NCI-H146 treated with DMSO at 0.1 percent for 48 hours (cell line): ENCODE measurements around the gene MRPL40.
A peak's percentile ranks its signal among the peaks of the same experiment; 100 is the strongest.

Source experiments
- DNase-seq: peaks from one replicate; lab custom pipeline; 2025; ENCODE audit not compliant: unreplicated experiment; lab: John Stamatoyannopoulos, UW

Gene MRPL40

DNA sequence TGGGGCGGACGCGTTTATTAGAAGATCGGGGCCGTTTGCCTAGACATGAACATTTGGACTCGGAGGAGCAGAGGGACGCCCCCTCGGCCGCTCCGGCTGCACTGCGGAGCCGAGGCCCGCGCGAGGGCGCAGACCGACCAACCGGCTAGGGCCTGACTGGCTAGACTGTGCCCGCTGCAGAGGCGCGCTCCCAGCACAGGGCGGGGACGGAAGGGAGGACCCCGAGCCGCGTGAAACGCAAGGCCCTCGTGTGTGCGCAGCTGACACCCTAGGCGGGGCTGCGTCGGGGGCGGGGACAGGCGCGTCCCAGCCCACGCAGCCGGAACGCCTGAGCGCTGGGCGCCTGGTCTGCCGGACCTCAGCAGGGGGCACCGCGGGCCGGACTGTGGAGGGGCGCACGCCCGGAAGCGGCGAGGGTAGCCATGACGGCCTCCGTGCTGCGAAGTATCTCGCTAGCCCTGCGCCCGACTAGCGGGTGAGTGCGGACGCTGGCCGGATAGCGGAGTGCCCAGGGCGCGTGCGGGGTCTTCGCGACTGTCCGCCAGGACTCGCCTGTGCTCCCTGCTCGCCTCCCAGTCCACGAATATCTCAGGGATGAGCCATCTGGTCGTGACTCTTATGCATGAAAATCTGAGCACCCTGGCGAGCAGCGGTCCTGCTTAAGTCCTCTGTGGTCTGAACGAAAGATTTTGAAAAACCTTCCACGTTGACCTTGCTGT is at the start of gene MRPL40:
MRPL40 (plus strand) TSS at position 413 of the 719 bp plus-strand sequence; CDS start at position 423, 10 bp downstream.
- DNase-seq: peak; percentile 42

DNA sequence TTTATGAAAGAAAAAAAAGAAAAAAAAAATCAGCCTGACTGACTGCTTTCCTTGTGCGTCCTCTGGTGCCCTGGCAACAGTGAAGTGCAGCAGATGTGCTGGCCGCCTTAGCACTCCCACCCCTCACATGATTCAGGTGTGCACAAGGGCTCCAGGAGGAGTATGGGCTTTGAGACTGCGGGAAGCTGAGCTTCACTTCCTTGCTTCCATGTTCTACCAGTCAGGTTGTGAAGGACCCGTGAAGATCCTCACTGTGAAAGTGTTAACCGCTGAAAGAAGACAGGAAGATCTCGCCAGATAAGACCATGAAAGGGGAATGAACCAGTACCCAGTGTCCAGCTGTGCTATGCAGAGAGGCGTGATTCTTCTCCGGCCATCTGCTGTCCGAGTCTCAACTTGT is 49.1 kb upstream of the MRPL40 start:
- no peak for DNase-seq

DNA sequence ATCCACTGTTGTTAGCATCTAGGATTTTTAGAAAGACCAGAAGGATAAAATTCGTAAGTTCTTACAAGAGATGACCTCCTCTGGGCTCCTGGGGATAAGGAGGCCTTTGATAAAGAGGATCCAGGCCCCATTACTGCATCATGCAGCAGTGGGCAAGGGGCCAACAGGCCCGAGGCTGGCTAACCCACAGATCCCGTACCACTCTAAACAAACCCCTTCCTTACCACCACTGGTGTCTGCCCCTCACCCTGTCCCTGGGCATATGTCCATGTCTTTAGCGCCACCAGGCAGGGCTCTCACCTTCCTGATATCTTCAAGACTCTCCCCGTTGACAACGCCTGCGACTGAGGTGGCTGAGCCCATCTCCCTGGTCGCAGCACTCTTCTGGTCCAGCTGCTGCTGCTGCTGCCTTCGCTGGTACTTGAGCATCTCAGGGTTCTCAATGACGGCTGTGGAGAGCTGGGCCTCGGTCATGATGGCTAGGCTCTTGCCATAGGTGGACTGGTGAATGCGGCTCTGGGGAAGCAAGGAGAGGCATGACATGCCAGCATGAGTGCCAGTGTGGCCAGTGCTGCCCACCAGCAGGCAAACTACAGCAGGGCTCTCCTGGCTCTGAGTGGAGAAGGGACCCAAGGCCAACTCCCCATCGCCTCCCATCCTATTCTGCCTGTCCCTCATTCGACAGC is 47.0 kb upstream of the MRPL40 start:
- DNase-seq: no peak

DNA sequence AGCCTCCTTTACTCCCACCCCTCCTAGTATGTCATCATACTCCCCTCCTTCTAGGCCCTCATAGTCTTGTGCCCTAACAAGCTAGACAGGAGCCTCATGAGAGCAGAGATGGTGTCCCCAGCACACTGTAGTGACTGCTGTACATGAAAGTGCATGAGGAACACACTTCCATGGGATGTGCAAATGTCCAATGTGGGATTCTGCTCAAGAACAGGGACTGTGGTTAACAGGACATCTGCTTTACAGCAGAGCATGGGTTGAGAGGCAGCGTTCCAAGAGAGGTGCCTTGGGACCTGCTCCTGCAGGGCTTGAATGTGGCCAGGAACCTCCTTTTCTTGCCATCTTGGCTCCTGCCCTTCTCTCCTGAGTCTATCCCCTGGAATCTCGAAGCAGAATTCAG is 46.1 kb upstream of the MRPL40 start:
- no peak for DNase-seq

DNA sequence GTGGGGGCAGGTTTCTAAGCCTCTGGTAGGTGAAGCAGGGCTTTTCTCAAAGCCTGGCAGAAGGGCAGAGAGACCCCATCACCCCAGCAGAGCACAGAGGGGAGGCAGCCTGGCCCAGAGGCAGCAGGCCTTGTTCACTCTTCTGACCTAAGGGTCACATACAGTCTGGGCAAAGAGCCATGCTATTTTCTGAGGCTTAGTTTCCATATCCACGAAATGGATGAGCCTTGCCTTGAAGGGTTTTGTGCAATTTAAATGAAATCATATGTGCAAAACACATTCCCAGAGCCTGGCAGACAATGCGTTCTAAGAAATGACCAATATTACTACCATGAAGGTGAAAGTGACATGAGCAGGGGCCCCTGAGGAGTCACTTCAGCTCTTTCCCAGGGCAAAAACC is 45.3 kb upstream of the MRPL40 start:
- DNase-seq: no peak

DNA sequence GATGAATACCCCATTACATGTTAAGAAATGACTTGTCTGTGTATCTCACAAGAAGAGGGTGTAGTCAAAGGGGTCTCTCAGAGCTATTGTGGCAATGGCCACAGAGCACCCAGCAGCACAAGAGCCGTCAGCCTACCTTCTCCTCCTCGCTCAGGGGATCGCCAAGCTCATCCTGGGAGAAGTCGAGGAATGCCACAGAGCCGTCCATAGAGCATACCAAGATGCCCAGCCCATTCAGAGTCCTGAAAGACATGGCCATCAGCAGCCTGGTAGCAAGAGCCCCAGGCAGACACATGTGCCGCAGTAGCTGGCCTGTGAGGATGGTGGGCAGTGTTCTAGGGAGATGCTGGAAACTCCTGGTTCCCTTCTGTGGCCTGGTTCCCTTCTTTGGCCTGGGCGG is 44.8 kb upstream of the MRPL40 start:
- DNase-seq: no peak

DNA sequence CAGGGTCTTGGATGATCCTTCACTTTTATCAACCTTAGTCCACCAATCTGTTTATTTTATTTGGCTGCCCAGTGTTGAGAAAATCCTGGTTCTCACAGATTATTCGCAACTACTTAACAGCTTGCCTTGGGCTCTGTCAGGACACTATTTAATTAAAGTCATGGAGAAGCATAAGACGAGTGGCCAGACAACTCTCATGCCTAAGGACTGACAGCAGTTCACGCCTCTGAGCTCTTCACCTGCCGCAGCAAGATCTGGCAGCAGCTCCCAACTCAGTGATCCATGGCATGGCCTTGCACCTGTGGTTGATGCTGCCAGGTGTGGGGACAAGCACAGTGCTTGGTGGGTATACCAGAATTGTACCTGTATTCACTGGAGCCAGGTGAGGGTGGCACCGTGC is 38.6 kb upstream of the MRPL40 start:
- DNase-seq: no peak

DNA sequence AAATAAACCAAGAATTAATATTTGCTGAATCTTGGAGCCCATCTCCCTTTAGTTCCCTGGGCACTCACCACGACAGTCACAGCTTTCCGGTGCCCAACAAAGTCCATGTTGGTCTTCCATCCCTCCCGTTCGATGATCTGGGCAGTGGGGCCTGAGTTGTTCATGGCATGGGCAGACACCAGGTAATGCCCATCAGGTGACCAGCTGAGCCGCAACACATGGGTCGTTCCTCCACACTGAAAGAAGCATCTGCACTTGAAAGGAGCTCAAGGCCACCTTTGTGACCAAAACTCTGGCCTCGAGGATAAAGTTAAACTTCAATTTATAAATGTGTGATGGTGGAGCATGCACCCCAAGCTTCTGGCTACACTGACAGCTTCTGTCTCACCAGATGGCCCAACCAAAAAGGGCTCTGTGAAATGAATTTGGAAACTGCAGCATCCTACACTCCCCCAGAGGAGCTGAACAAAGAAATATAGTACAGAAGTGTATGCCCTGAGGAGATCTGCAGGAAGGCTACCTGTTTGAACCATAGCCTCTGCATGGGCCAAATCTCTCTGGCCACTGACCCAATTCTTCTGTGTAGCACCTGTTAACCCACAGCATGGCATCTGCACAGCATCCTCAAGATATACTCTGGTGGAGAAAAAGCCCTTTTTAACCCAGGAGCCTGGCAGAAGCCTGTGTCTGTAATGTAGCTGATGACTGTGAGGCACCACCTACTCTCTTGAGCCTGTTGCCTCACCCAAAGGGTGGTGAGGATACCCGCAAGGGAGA is 37.9 kb upstream of the MRPL40 start:
- DNase-seq: no peak

DNA sequence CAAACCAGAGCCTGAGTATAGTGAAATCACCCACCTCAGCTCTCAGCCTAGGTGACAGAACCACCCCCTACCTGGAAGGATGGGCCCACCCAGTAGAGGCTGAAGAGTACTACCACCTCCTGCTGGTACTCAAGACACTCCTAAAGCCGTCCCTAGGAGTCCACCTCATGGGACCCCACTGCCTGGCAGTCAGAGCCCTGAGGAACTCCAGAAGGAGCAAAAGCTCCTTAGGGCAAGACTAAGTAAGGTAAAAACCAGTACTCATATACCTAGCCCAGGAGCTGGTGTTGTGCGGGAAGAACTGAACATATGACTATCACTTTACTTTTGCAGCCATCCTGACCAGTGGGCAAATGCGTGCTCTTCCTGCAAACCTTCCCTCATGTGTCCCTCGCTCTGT is 37.1 kb upstream of the MRPL40 start:
- no peak for DNase-seq

DNA sequence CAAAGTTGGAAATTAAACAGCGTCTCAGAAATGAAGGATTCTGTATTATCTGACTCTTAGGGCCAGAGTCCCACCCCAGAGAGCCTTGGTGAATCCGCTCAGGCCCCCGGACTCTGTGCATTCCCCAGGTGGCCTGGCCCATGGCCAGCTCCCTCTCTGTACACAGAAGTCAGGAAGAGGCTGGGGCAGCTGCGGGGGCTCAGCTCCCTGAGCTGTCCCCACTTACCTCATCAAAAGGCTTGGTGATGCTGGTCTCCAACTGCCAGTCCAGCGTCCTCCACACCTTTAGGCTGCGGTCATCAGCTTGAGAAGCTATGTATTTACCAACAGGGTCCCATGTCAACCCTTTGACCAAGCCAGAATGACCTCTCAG is 35.8 kb upstream of the MRPL40 start:
- no peak for DNase-seq

DNA sequence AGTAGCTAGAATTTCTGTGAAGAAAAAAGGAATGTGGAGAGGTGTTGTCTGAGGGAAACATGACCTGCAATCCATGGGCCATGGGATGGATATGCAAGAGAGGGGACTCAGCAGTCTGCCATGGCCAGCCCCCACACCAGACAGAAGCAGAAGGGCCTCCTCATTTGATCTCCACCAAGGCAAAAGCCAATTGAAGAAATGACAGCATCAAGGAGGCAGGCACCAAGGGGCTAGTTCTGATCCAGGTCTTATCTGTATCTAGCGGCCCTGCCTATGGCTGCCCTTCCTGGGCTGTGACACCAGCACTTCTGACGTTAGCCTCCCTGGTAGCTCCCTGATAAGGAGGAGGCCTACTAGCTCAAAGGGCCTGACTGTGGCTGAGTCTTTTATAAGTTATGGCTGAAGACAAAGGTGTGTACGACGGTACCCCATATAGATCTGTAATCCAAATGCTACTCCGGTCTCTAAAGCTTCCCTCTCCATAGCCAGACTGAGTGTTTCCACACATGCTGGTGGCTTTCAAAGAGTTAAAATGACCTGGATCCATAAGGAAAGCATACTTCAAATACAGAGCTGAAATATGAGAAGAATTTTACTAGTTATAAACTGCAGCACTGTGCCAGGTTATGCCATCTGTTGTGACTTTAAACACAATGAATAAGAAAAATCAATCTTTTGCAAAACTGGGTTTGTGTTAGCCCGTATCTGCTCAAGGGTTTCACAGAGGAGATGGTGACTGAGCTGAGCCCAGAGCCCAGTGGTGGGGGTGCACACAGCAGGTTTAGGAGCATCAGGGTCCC is 35.2 kb upstream of the MRPL40 start:
- DNase-seq: no peak

DNA sequence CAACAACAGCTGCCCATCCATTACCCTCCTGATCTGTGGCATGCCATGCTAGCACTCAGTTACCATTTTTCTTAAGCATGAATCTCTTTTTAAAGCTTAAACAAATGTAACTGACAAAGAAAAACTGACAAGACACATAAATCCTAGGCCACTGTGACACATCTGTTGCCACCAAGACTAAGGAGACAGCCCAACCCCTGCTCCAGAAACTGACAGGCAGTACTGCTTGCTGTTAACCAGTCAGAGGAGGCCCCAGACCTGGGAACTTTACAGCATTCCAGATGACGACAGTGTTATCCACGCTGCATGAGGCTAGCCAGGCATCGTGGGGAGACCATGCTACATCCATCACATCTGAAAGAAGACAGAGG is 34.6 kb upstream of the MRPL40 start:
- DNase-seq: no peak

DNA sequence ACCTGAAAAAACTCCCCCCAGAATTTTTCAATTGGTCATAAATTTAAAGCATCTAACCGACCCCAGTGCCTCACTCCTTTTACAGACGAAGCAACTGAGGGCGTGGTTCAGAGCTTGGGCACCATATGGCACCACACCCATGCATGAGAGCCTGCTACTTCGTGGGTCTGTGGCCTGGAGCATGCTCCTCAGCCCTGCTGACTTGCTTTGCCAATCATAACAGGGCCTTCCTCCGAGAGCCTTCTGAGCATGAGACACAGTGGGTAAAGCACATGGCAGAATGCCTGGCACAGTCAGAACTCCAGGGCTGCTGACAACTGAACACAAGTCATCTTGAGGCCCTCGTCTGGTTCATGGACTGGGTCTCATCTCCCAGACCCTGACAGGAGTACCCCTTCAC is 34.1 kb upstream of the MRPL40 start:
- DNase-seq: no peak

DNA sequence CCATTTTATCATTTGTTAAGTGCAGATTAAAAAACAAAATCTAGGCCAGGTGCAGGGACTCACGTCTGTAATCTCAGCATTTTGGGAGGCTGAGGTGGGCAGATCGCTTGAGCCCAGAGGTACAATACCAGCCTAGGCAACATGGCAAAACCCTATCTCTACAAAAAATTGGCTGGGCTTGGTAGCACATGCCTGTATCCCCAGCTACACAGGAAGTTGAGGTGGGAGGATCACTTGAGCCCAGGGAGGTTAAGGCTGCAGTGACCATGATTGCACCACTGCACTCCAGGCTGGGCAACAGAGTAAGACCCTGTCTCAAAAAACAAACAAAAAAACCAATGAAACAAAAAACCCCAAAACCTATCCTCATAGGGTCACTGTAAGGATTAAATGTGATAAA is 33.7 kb upstream of the MRPL40 start:
- no peak for DNase-seq

DNA sequence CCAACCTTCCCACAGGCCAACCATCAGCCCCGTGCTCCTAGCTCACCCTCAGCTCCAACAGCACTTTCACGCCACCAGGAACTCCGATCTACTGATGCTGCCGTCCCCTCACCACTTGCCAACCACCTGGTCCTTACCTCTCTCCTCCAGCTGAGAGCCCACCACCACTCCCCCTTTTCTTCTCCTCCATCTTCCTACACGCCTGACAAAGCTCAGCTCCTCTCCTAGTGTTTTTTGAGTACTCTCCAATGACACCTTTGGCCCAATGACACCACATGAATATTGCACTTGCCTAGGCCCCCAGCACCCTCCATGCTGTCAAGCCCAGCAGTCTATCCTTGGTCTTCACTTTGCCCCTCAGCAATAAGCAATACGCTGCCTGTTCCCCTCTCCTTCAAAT is 31.5 kb upstream of the MRPL40 start:
- DNase-seq: no peak

DNA sequence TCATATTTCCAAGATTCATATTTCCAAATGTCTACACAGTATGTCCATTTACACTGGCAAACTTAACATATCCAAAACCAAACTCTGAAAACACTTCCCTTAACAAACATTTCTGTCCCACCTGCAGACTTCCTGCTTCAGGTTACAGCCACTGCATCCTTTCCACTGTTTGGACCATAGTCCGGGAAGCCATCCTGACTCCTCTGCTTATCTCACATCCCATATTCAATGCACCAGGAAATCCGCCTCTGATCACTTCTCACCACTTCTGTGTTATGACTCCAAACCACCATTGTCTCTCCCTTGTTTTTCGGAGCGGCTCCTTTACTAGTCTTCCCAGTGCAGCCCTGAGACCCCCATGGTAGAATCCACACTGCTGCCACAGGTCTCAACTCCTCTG is 30.9 kb upstream of the MRPL40 start:
- no peak for DNase-seq

DNA sequence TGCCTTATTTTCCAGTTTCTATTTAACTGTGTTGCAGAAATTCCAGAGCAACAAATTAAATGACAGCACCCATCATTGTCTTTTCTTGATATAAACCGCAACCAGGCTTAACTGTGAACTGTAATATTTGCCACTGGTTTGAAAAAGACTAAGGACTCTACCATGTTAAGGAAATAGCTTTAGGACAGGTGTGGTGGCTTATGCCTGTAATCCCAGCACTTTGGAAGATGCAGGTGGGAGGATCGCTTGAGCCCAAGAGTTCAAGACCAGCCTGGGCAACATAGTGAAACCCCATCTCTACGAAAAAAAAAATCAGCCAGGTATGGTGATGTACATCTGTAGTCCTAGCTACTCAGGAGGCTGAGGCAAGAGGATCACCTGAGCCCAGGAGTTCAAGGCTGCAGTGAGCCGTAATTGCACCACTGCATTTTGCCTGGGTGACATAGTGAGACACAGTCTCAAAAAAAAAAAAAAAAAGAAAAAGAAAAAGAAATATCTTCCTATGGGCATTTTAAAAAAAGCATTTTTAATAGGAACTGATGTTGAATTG is 29.6 kb upstream of the MRPL40 start:
- no peak for DNase-seq

DNA sequence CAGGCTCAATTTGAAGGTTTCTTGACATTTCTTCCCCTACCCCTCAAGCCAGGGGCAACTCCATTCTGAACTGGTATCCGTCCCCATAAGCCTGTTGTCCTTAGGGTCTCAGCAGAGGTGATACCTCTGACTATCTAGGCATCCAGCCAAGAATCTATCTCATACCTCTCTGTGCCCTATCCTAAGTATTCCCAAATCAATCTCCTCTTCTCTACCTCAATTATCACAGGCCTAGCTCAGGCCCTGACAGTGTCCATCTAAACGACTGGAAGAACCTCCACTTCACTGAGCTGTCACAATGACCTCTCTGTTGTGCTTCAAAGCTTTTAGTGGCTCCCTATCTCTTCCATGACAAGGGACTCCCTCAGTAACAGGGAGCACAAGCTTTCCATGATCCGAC is 27.7 kb upstream of the MRPL40 start:
- no peak for DNase-seq

DNA sequence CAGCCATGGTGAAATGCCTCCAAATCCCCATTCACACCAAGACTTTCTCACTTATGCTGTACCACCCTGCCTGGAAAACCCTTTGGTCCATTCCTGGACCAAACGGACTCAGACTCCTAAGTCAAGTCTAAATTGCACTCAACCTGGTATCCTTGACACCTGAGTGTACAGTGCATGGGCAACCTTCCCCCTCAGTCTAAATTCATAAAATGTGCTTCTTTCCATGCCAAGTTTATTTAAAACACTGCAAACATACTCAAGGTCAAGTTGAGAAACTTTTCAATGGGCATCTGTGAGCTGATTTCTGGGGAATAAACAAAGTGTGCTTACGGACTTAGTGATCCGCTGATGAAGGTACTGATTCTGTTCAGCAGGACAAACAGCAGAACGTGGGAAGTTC is 27.2 kb upstream of the MRPL40 start:
- DNase-seq: no peak

DNA sequence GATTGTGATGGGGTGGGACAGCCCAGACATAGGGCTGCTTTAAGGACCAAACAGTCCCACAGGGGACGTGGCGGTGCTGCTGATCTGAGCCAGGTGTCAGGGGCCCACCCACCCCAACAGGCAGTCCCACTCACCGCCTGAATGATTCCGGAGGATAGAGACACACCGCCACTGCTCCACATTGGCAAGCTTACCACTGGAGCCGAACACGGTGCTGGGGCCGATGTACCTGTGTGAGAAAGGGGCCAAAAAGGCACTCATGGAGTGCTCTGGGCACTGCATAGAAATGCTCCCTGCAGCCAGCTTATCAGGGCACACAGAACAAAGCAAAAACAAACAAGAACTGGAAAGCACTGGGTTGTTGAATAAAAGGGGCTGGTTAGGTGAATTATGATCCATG is 26.7 kb upstream of the MRPL40 start:
- no peak for DNase-seq

DNA sequence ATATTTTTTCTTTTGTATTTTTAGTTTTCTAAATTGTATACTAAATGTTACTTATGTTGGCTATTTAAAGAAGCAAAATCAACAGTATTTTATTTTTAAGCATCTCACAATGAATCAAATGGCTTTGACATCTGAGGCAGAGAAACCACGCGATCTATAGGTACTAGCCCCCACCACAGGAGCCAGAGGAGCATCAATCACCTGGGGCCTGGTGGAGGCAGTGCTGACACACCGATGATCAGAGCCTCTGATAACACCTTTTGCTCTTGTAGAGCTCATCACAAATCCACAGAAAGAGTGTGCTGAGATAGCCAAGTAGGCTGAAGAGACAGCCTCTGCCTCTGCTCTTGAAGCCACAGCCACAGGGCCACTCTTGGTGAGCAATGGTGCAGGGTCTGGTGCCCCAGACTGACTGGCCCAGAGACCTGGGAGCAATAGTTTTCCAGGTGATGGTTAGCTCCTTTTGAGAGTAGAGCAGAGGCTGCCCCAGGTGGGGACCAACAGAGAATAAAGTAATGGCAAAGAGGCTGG is 26.0 kb upstream of the MRPL40 start:
- no peak for DNase-seq
